Tibial nerve (tissue), 4 donors: ENCODE results near the gene GARIN3. TPM values are rescaled to one million over a fixed set of nuclear protein-coding genes. Genes with fewer than 3 reads are reported as not detected.

Source experiments
- DNase-seq, 2 donors: peaks; one replicate each; pipeline ENCODE4 v3.0.0-alpha.2; 2019; ENCODE audit warnings: low spot score in 2 of 2
- H3K27ac ChIP-seq, 4 donors: fragments of 200-600 bp; sonication (generic) in 3 of 4; one replicate each; pipeline ENCODE4 v1.5.1; 2017 to 2019; ENCODE audit warnings: mild to moderate bottlenecking in 1 of 4
- H3K27me3 ChIP-seq, 2 donors: fragments of 200-600 bp; sonication (generic) in 1 of 2; one replicate each; pipeline versions ENCODE4 v1.5.1 to v1.6.0; 2017 to 2019
- H3K36me3 ChIP-seq, 3 donors: fragments of 200-600 bp; sonication (generic); one replicate each; pipeline ENCODE4 v1.5.1; 2018 to 2019
- H3K4me1 ChIP-seq, 4 donors: fragments of 200-600 bp; sonication (generic) in 3 of 4; one replicate each; pipeline ENCODE4 v1.5.1; 2017 to 2019
- H3K4me3 ChIP-seq, 4 donors: fragments of 200-600 bp; sonication (generic) in 3 of 4; one replicate each; pipeline ENCODE4 v1.5.1; 2017 to 2019; ENCODE audit warnings: mild to moderate bottlenecking in 1 of 4, moderate library complexity in 1 of 4
- H3K9me3 ChIP-seq, 4 donors: fragments of 200-600 bp; sonication (generic) in 3 of 4; one replicate each; pipeline ENCODE4 v1.5.1; 2017 to 2019
- CTCF ChIP-seq, 5 experiments: fragments of 200-600 bp in 3 of 5; fragments of 450-650 bp in 2 of 5; sonication (generic) in 3 of 5; IDR thresholded peaks; one replicate each; pipeline ENCODE4 v1.5.1; 2016 to 2019; ENCODE audit warnings: antibody characterized with exemption in 5 of 5, mild to moderate bottlenecking in 3 of 5, moderate library complexity in 2 of 5
- EP300 ChIP-seq, 2 donors: sonication (generic); formaldehyde crosslinking; IDR thresholded peaks; one replicate each; pipeline ENCODE4 v1.6.1; 2017; ENCODE audit warnings: antibody characterized with exemption in 2 of 2, mild to moderate bottlenecking in 1 of 2
- POLR2A ChIP-seq, 2 donors: fragments of 450-650 bp; IDR thresholded peaks; one replicate each; pipeline ENCODE4 v1.6.1; 2017; ENCODE audit warnings: antibody characterized with exemption in 2 of 2, mild to moderate bottlenecking in 2 of 2, moderate library complexity in 2 of 2
- WGBS, 2 donors: methylation state at CpG; one replicate each; pipeline ENCODE4 v1.1.5; 2018; 5-methylcytosine and 5-hydroxymethylcytosine counted together
- total RNA-seq, 4 donors: library from RNA; depleted of rRNA; stranded (reverse); fragments of >200 nt; gene quantifications; one replicate each; pipeline ENCODE4 v1.1.0, GENCODE V29; 2016

Gene GARIN3
- total RNA-seq, 4 donors from 2014 or later: not detected

GRCh38 chr5:157178966-157179365 lies 12.9 kb upstream of the GARIN3 start:
- no peak for DNase-seq
- no peak overlapping the region for H3K4me3 ChIP-seq
- WGBS, 2 donors: 70 to 89% methylated on average over 3 of the region's 3 CpGs
- H3K27me3 ChIP-seq: no peaks in the 10 kb centered on the region
- no peaks in the 10 kb centered on the region for H3K36me3 ChIP-seq
- H3K27ac ChIP-seq: no peak overlapping the region
- no peaks in the 10 kb centered on the region for H3K9me3 ChIP-seq
- TF ChIP-seq EP300 (IDR thresholded peaks at IDR 0.05) (no peak), CTCF (IDR thresholded peaks at IDR 0.05) (no peak), POLR2A (IDR thresholded peaks at IDR 0.05) (no peak)
- no peaks in the 10 kb centered on the region for H3K4me1 ChIP-seq

- no peak for TF ChIP-seq CTCF (IDR thresholded peaks at IDR 0.05)
- TF ChIP-seq EP300 (IDR thresholded peaks at IDR 0.05): no peak
- TF ChIP-seq POLR2A (IDR thresholded peaks at IDR 0.05): no peak
- no peaks in the 10 kb centered on the region for H3K36me3 ChIP-seq
- H3K9me3 ChIP-seq: no peaks in the 10 kb centered on the region
- DNase-seq: no peak
- 80% methylated on average over 6 of the region's 6 CpGs for WGBS, 2 donors
- no peak overlapping the region for H3K27ac ChIP-seq
- H3K27me3 ChIP-seq: no peaks in the 10 kb centered on the region
- no peaks in the 10 kb centered on the region for H3K4me1 ChIP-seq
- H3K4me3 ChIP-seq: no peak overlapping the region
Measured at GRCh38 chr5:157177953-157178352, 11.9 kb upstream of the GARIN3 start.

- H3K36me3 ChIP-seq: no peaks in the 10 kb centered on the region
- no peak for DNase-seq
- no peak overlapping the region for H3K27ac ChIP-seq
- no peak for TF ChIP-seq EP300 (IDR thresholded peaks at IDR 0.05)
- H3K4me3 ChIP-seq: no peak overlapping the region
- WGBS, 2 donors: 89 to 91% methylated on average over 8 of the region's 8 CpGs
- H3K9me3 ChIP-seq: no peaks in the 10 kb centered on the region
- no peaks in the 10 kb centered on the region for H3K27me3 ChIP-seq
- H3K4me1 ChIP-seq: no peaks in the 10 kb centered on the region
Measured at GRCh38 chr5:157175071-157175612, 9.1 kb upstream of the GARIN3 start.

GRCh38 chr5:157172403-157172802 lies 6.3 kb upstream of the GARIN3 start:
- TF ChIP-seq POLR2A (IDR thresholded peaks at IDR 0.05): no peak
- TF ChIP-seq CTCF (IDR thresholded peaks at IDR 0.05): no peak
- no peak for TF ChIP-seq EP300 (IDR thresholded peaks at IDR 0.05)
- H3K4me1 ChIP-seq: no peaks in the 10 kb centered on the region

GRCh38 chr5:157168286-157168685 lies 2.2 kb upstream of the GARIN3 start:
- WGBS, 2 donors: 94 to 99% methylated on average over 5 of the region's 5 CpGs
- no peak for DNase-seq
- Histone ChIP-seq H3K4me1 (no peaks in the 10 kb centered on the region), H3K27me3 (no peaks in the 10 kb centered on the region), H3K36me3 (no peaks in the 10 kb centered on the region), H3K4me3 (no peak overlapping the region), H3K9me3 (no peaks in the 10 kb centered on the region), H3K27ac (no peak overlapping the region)
- TF ChIP-seq POLR2A (IDR thresholded peaks at IDR 0.05) (no peak), EP300 (IDR thresholded peaks at IDR 0.05) (no peak), CTCF (IDR thresholded peaks at IDR 0.05) (no peak)

More at GRCh38 chr5:157172403-157172802, 6.3 kb upstream of the GARIN3 start:
- Histone ChIP-seq H3K27me3 (no peaks in the 10 kb centered on the region), H3K9me3 (no peaks in the 10 kb centered on the region), H3K36me3 (no peaks in the 10 kb centered on the region), H3K4me3 (no peak overlapping the region), H3K27ac (no peak overlapping the region)
- 39 to 46% methylated on average over 2 of the region's 2 CpGs for WGBS, 2 donors
- no peak for DNase-seq

- 77 to 79% methylated on average over 4 of the region's 4 CpGs for WGBS, 2 donors
- TF ChIP-seq POLR2A (IDR thresholded peaks at IDR 0.05): no peak
- no peak for TF ChIP-seq EP300 (IDR thresholded peaks at IDR 0.05)
- TF ChIP-seq CTCF (IDR thresholded peaks at IDR 0.05): no peak
- no peak for DNase-seq
Measured at GRCh38 chr5:157167214-157167621, 1.2 kb upstream of the GARIN3 start.

More at GRCh38 chr5:157167214-157167621, 1.2 kb upstream of the GARIN3 start:
- no peak overlapping the region for H3K27ac ChIP-seq
- H3K9me3 ChIP-seq: no peaks in the 10 kb centered on the region
- H3K4me1 ChIP-seq: no peaks in the 10 kb centered on the region
- H3K4me3 ChIP-seq: no peak overlapping the region
- H3K36me3 ChIP-seq: no peaks in the 10 kb centered on the region
- no peaks in the 10 kb centered on the region for H3K27me3 ChIP-seq
